Measurements from ENCODE around the gene EEF1A2. TPM values are rescaled to one million over a fixed set of nuclear protein-coding genes. Genes with fewer than 3 reads are reported as not detected.

EEF1A2 gene
- 31.7 and 32.6 TPM in 2 replicates for total RNA-seq (2014; rRNA removed; shearing (Covaris generic))
- polyA plus RNA-seq (2015; cell fraction: cytosol; rRNA removed), result 69.8 and 70.7 TPM in 2 replicates
- polyA plus RNA-seq (2015; cell fraction: nucleus; rRNA removed), result 23.9 and 32.7 TPM in 2 replicates

DNA sequence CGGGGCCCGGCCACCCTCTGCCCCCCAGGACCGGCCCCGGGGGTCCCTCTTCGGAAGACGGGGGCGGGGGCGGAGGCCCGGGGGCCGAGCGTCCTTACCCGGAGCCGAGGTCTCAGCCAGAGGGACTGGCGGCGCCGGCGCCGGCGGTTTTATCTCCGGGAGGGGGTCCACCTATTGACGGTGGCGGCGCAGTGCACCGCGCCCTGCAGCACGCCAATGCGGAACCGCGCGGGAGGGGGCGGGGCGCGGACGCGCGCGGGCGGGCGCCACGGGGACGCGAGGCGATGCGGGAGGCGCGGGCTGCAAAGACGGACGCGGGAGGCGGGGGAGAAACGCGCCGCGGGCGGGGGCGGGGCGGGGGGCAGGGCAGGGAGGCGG, at the start of gene EEF1A2:
EEF1A2 (minus strand) TSS at position 124 of the 378 bp plus-strand sequence. CDS start 1,320 bp downstream, outside the sequence.
- DNase-seq (ENCODE audit: low read depth, low spot score), result no peak
- in situ Hi-C loops (cut with HindIII; ENCODE audit: low pct_unique_long_range_greater_than_20kb, low sequenced_read_pairs), result no loop called here

DNA sequence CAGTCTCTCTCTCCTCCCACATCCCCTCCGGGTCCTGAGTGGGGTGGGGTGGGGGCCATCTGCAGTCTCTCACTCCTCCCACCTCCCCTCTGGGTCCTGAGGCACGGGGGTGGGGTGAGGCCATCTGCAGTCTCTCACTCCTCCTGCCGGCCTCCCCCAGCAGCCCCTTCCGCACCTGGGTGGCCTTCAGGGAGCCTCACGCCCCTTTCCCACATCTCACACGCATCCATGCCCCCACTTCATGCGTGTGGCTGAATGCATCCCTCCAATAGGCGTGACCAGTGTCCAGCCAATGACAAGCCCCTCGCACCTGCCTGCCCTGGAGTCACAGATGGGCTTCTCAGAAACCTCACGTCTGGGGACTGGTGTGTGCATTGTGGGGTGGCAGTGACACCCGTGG, 49.7 kb upstream of the EEF1A2 start:
- DNase-seq (ENCODE audit: low read depth, low spot score), result no peak
- in situ Hi-C loops (cut with HindIII; ENCODE audit: low pct_unique_long_range_greater_than_20kb, low sequenced_read_pairs), result no loop called here

DNA sequence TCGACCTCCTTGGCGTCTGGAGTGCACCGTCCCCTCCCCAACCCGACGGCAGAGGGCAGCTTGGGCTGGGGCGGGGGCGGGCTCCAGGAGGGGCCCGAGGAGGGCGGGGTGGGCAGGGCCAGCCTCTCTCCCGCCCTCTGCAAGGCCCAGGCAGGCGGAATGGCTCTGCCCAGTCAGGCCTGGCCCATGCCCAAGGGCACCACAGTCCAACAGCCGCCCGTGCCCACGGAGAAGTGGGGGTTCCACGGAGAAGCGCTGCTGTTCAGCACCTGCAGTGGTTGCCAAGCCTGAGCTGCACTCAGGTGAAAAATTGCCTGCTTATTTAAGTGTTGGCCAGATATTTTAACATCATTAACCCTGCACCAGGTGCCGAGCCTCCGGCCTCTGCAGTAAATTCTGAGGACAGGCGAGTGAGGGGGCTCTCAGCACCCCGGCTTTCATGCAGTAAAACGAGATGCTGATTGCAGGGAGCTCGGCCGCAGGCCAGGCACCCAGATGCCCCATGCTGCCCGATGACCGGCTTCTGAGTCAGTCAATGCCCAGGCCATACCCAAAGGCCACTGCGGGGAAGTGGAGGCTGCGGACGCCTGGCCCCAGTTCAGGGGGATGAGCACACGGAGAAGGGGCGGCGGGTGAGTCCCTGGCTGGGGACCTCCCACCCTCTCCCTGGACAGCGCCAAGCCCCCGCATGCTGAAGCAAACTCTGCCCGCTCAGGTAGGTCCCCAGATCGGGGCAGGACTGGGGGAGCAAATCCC, 49.0 kb upstream of the EEF1A2 start, which contains the start of gene SRMS:
SRMS (minus strand) TSS at position 25 of the 756 bp plus-strand sequence. CDS start 286 bp downstream, outside the sequence.
- DNase-seq (ENCODE audit: low read depth, low spot score), result peak; percentile 29
- in situ Hi-C loops (cut with HindIII; ENCODE audit: low pct_unique_long_range_greater_than_20kb, low sequenced_read_pairs), result no loop called here

DNA sequence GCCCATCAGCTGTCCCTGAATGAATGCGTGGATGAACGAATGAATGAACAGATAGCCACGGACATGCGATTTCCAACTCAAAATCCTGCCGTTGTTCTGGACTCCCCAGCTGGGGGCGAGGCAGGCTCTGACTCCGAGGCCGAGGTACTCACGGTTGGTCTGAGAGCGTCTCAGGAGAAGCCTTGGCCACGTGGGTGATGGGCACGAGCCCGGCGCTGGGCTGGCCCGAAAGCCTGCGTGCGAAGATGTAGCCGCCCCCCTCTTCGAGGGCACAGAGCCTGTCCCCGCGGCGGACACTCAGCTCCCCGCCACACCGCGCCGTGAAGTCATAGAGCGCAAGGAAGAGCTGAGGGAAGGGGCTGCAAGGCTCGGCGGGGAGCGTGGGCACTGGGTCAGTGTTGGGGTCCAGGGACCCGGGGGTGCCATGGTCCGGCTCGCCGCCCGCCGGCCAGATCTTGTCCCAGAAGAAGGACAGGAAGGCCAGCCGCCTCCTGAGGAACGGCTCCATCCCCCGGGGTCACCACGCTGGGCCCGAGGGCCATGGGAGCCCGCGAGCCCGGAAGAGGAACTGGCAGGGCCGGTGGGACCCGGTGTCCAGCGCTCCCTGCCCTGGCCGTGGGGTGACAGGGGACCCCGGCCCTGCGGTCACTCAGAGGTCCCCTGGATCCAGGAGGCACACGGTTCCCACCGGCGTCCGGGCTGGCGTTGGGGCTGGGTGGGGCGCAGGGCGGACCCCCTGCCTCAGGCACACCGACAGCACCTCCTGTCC, 48.3 kb upstream of the EEF1A2 start:
- DNase-seq (ENCODE audit: low read depth, low spot score), result no peak
- in situ Hi-C loops (cut with HindIII; ENCODE audit: low pct_unique_long_range_greater_than_20kb, low sequenced_read_pairs), result no loop called here

DNA sequence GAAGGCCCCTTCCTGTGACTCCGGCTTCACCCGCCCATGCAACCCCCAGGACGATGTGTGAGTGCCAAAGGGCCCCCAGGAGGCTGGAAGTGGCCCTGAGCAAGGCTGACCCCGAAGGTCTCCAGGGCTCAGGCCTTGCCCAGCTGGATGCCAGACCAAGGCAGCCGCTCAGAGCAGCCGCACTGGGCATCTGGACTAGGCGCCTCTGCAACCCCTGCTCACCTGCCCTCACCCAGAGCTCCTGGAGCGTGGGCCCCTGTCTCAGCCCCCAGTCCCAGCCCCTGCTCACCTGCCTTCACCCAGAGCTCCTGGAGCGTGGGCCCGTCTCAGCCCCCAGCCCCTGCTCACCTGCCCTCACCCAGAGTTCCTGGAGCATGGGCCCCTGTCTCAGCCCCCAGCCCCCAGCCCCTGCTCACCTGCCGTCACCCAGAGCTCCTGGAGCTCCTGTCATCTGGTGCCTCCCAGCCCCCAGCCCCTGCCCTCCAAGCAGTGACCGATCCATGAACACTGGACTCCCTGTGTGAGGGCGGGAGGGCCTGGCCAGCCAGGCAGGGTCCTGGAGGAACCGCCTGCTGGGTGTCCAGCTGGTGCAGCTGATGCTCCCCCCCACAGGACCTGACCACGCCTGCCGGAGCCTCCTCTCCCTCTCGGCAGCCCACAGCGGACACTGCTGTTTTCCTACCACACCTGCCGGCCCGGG, 47.5 kb upstream of the EEF1A2 start:
- in situ Hi-C loops (cut with HindIII; ENCODE audit: low pct_unique_long_range_greater_than_20kb, low sequenced_read_pairs), result no loop called here
- no peak for DNase-seq (ENCODE audit: low read depth, low spot score)

DNA sequence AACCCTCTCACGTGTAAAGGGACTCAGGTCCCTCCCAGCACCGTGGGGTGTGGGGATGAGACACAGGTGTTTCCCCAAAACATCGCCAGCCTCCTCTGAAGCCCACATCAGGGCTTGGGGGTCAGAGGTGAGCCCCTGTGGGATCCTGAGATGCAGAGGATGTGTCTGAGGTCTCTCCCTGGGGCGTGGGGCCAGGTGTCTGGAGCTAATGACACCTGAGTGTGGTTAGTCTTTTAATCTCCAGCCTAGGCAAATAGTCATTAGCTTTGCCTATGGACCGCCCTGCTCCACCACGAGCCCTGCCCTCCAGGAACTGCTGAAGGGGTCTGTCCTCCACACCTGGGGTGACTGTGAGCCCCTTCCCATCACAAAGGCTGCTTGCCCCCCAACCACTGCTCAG, 46.9 kb upstream of the EEF1A2 start:
- in situ Hi-C loops (cut with HindIII; ENCODE audit: low pct_unique_long_range_greater_than_20kb, low sequenced_read_pairs), result no loop called here
- no peak for DNase-seq (ENCODE audit: low read depth, low spot score)

DNA sequence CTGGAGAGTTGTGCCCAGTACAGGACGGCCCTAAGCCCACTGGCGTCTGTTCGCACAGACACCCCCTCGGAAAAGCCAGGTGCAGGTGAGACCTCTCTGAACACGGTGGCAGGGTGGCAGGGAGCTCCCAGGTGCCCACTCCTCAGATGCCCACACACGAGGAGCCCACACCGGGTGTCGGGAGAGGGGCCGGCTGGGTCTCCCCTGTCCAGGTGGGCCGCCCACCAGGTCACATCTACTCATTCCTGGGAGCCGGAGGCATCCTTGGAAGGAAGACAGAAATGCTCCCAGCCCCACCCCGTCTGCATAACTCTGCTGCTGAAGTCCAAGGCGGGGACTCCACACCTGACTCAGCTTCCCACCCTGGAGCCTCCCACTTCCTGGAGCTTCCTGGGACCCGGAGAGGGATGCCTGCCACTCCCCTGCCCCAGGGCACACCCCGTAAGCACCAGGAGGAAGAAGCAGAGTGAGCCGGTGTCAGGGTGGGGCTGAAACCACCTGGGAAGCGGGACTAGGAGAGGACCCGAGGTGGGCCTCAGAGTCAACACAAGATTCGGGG, 46.2 kb upstream of the EEF1A2 start:
- in situ Hi-C loops (cut with HindIII; ENCODE audit: low pct_unique_long_range_greater_than_20kb, low sequenced_read_pairs), result no loop called here
- DNase-seq (ENCODE audit: low read depth, low spot score), result no peak

DNA sequence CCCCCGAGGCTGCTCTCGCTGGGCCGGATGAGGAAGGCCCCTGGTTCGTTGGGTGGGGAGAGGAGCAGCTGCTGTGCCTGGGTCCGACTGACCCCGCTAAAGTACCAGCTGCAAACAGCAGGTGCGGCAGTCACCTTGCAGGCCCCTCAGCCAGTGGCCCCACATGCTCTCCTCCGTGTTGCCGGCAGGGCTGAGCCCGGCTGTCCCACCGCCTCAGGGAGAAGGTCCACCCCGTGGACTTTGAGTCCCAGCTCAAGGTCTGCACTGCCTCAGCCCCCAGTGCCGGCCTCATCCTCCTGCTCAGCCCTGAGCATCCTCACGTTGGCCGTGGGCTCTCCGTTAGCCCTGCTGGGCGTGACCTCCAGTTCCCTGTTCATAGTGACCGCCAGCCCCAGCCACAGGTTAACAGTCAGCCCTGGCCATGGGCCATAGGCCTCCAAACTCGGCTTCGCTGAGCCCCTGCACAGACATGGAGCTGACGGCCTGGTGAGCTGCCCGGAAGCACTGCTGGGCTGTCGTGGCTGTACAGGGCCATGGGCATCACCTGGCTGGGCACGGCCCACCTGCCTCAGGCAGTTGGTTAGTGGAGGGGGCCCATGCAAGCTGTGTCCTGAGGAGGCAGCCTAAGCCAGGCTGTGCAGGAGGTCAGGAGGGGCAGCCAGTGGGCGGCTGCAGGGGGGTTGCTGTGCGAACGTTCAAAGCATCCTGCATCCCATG, 45.5 kb upstream of the EEF1A2 start:
- no peak for DNase-seq (ENCODE audit: low read depth, low spot score)
- in situ Hi-C loops (cut with HindIII; ENCODE audit: low pct_unique_long_range_greater_than_20kb, low sequenced_read_pairs), result no loop called here

DNA sequence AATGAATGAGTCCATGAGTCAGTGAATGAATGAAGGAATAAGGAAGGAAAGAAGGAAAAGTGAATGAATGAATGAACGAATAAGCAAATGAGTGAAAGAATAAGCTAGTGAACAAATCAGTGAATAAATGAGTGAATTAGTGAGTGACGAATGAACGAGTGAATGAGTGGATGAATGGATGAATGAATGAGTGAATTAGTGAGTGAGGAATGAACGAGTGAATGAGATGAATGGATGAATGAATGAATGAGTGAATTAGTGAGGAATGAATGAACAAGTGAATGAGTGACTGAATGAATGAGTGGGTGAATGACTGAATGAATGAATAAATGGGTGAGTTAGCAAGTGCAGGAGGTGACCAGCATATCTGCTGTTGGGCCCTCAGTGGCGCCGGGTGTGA, 44.9 kb upstream of the EEF1A2 start:
- in situ Hi-C loops (cut with HindIII; ENCODE audit: low pct_unique_long_range_greater_than_20kb, low sequenced_read_pairs), result no loop called here
- DNase-seq (ENCODE audit: low read depth, low spot score), result no peak

DNA sequence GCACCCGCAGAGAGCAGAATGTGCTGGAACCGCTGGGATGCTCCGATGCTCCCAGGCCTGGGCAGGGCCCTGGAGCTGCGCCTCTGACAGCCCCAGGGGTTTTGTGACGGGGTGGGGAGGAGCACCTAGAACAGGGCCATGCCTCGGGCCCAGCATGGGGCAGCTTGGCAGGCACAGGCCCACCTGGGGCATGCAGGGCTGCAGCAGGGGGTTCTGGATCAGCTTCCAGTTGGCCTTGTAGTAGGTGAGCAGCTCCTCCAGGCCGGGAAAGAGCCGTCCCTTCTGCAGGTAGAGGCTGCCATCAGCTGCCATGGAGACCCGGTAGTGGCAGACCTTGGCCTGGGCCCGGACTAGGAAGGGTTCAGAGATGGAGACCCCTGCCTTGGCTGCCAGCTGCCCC, 44.2 kb upstream of the EEF1A2 start:
- DNase-seq (ENCODE audit: low read depth, low spot score), result no peak
- in situ Hi-C loops (cut with HindIII; ENCODE audit: low pct_unique_long_range_greater_than_20kb, low sequenced_read_pairs), result no loop called here

DNA sequence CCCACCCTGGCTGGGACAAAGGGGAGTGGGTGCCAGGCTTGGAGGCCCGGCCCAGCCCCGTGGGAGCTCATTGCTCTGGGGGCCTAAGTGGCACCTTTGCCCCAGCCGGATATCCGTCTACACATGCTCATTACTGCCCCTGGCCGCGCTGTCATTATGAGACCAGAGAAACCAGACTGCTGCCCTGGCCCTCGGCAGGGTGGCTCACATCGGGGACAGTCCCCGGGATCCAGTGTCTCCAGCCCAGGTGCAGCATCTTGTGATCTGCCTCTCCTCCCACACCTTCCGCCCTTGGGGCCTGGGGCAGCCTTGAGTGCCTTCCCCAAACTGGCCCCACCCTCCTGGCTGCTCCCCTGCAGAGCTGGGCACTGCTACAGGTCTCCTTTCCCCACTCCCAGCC, 43.8 kb upstream of the EEF1A2 start:
- in situ Hi-C loops (cut with HindIII; ENCODE audit: low pct_unique_long_range_greater_than_20kb, low sequenced_read_pairs), result no loop called here
- no peak for DNase-seq (ENCODE audit: low read depth, low spot score)

DNA sequence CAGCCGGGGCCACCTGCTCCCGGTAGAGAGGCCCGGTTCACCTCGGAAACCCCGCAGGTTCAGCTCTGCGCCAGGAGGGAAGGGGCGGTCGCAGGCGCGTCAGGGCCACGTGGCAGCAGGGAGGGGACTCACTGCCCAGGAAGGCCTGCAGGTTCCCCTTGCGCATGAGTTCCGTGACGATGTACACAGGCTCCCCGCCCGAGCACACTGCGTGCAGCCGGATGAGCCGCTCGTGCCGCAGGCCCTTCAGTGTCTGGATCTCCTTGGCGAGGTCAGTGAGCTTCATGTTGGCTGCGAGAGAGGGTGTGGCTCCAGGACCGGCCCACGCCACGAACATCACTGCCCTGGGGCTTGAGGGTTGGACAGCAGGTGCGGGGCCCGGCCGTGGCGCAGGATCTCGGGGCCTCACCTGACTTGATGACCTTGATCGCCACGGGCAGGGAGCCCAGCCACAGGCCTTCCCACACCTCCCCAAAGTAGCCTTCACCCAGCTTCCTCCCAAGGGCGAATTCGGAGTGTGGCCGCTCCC, 43.2 kb upstream of the EEF1A2 start:
- in situ Hi-C loops (cut with HindIII; ENCODE audit: low pct_unique_long_range_greater_than_20kb, low sequenced_read_pairs), result no loop called here

DNA sequence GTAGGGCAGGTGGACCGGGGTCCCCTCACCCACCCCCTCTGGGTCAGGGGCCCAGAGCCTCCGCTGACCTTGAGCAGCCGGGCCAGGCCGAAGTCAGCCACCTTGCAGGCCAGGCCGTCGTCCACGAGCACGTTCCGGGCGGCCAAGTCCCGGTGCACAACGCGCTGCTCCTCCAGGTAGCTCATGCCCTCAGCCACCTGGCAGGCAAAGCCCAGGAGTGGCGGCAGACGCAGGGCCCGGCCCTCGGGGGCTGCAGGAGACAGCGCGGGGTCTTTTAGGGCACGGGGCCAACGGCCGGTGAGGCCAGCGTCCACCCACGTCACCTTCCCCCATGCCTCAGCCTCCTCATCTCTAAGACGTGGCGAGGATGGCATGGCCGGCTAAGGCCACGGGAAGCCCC, 42.5 kb upstream of the EEF1A2 start:
- DNase-seq (ENCODE audit: low read depth, low spot score), result no peak

More for the DNA sequence above, 43.2 kb upstream of the EEF1A2 start:
- no peak for DNase-seq (ENCODE audit: low read depth, low spot score)

DNA sequence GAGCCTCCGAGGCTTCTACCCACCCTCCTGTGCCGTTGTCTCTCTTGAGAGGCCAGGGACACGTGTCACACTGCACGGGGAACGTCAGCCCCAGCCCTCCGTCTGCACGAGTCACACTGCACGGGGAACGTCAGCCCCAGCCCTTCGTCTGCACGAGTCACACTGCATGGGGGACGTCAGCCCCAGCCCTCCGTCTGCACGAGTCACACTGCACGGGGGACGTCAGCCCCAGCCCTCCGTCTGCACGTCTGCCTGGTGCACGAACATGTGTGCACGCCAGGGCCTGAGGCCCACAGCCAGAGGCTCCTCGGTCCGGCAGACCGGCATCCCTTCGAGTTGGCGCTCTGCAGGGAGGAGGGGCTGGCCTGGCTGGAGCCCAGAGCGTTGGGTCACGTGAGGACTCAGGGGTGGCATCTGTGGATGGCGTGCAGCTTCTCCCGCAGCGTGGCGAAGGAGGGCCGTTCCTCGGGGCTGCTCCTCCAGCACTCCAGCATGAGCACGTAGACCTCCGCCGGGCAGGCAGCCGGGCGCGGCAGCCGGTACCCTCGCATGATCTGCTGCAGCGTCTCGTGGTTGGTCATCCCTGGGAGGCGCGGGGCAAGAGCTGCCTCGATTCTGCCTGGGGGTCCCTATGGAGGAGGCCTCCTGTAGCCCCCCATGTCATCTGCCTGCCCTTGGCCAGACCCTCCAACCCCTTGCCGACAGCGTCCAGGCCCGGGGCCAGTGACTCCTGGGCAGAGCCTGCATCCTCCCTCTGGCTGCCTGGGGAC, 41.7 kb upstream of the EEF1A2 start:
- no peak for DNase-seq (ENCODE audit: low read depth, low spot score)
- in situ Hi-C loops (cut with HindIII; ENCODE audit: low pct_unique_long_range_greater_than_20kb, low sequenced_read_pairs), result no loop called here

More for the DNA sequence above, 42.5 kb upstream of the EEF1A2 start:
- in situ Hi-C loops (cut with HindIII; ENCODE audit: low pct_unique_long_range_greater_than_20kb, low sequenced_read_pairs), result no loop called here

DNA sequence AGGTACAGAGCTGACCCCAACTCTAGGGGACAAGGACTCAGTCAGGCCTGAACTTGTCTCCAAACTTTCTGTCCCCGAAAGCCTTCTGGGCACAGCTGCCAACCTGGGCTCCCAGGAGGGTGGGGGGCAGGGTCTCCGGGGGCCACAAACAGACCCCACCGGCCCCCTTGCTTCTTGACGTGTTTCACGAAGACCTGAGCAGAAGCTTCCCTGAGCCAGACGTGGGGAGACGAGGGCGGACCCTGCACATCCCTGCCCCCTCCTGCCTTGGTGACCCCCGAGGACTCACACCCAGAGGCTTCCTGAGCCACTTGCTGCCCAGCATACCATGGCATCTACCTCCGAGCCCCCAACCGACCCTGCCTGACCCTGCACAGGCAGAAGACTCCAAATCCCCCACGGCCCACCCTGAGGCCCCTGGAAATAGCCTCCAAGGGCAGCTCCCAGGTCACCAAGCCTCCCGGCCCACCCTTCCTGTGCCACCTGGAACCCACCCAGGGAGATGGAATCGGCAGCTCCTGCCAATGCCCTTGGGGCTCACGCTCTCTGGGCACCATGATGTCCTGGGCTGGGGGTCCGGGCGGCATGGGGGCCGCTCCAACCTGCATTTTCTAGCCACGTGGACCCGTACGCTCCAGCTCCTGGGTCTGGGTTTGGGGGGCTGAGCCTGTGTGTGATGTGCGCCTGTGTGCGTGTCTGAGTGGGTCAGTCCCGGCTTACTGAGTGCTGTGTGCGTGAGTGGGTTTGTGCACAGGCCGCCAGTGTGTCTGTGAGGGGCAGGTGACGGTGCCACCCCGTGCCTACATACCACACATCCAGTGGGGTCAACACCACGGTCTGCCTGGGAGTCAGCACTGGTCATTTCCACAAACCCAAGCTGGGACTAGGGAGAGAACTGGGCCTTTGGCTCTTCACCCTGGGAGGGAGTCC, 40.8 kb upstream of the EEF1A2 start:
- no peak for DNase-seq (ENCODE audit: low read depth, low spot score)
- in situ Hi-C loops (cut with HindIII; ENCODE audit: low pct_unique_long_range_greater_than_20kb, low sequenced_read_pairs), result no loop called here

DNA sequence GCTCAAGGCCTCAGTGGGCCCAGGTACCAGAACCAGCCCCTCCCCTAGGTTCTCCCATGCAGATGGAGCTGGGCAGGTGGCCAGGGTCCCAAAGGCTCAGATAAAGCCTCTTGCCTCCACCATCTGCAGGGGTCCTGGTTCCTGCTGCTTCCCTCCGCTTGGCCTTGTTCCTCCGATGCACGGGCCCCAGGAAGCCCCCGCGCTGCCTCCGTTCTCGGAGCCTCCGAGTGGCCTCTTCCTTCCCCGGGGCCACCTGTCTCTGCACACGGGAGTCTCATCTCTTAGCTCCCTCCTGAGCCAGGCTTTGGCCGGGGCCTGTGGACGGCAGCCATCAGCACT, 40.2 kb upstream of the EEF1A2 start:
- in situ Hi-C loops (cut with HindIII; ENCODE audit: low pct_unique_long_range_greater_than_20kb, low sequenced_read_pairs), result no loop called here
- DNase-seq (ENCODE audit: low read depth, low spot score), result no peak

Data from SK-MEL-5 (cell line).